ENCODE data around the gene ZNF554. TPM values are rescaled to one million over a fixed set of nuclear protein-coding genes. Genes with fewer than 3 reads are reported as not detected.
"Not testable (repeated sequence)": the region's sequence is repeated elsewhere in the genome, so short reads cannot be mapped to it uniquely, and the experiment has no call there.

Gene ZNF554
- total RNA-seq, 2 experiments from 2014 or later: 3.5 to 3.6 TPM

DNA sequence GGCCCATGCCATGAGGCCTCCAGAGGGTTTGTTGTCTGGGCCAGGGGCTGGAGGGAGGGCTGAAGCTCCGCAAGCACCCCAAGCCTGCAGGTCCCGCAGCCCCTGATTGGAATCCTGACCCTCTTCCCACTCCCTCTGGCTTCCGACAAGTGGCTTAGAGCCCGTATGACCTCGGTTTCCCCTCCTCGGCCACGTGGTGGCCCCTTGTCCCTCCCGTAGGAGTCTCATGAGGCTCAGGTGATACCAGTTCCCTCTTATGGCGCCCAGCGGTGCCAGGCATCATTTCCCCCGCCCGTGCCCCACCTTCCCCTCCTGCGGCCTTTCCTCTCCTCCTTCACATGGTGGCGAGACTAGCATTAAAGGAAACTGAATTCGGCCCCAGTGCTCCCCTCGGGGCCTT lies 28.2 kb upstream of the ZNF554 start:
- no peak overlapping the region for H3K4me3 ChIP-seq (ENCODE audit: low read length)
- Mint-ChIP-seq H3K9me3 (no peaks in the 10 kb centered on the region), H3K4me3 (no peak overlapping the region), H3K27me3 (no peaks in the 10 kb centered on the region), H3K27ac (no peak overlapping the region), H3K4me1 (ENCODE audit: low read depth) (peaks cover 7% of the 10 kb centered on the region), H3K36me3 (ENCODE audit: low read depth) (peaks cover 20% of the 10 kb centered on the region)
- no peaks in the 10 kb centered on the region for H3K27me3 ChIP-seq (ENCODE audit: control insufficient read depth in 1 of 2, insufficient read depth in 2 of 2, low read length in 2 of 2)
- no peak for DNase-seq
- no peak overlapping the region for H3K27ac ChIP-seq (ENCODE audit: low read depth in 1 of 2, low read length in 2 of 2)
- peaks cover 12% of the 10 kb centered on the region for H3K36me3 ChIP-seq (ENCODE audit: insufficient read depth, low read length)
- H3K4me1 ChIP-seq (ENCODE audit: insufficient read depth, low read length): peaks cover 1% of the 10 kb centered on the region
- intact Hi-C loops (cut with DNase I, micrococcal nuclease): loop anchor here in 1 of 2 experiments (10.0 kb wide), 1 partner anchor 323 kb away; no protein-coding TSS in a partner anchor
- POLR2A ChIA-PET: no interaction called here
- TF ChIP-seq, protein P1, sequence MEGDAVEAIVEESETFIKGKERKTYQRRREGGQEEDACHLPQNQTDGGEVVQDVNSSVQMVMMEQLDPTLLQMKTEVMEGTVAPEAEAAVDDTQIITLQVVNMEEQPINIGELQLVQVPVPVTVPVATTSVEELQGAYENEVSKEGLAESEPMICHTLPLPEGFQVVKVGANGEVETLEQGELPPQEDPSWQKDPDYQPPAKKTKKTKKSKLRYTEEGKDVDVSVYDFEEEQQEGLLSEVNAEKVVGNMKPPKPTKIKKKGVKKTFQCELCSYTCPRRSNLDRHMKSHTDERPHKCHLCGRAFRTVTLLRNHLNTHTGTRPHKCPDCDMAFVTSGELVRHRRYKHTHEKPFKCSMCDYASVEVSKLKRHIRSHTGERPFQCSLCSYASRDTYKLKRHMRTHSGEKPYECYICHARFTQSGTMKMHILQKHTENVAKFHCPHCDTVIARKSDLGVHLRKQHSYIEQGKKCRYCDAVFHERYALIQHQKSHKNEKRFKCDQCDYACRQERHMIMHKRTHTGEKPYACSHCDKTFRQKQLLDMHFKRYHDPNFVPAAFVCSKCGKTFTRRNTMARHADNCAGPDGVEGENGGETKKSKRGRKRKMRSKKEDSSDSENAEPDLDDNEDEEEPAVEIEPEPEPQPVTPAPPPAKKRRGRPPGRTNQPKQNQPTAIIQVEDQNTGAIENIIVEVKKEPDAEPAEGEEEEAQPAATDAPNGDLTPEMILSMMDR (IDR thresholded peaks at IDR 0.05): no peak
- ATAC-seq (ENCODE audit: poor library complexity): no peak
- H3K9me3 ChIP-seq (ENCODE audit: control insufficient read depth in 1 of 2, insufficient read depth in 1 of 2, low read length in 2 of 2): no peaks in the 10 kb centered on the region
- CTCF ChIA-PET: no interaction called here

DNA sequence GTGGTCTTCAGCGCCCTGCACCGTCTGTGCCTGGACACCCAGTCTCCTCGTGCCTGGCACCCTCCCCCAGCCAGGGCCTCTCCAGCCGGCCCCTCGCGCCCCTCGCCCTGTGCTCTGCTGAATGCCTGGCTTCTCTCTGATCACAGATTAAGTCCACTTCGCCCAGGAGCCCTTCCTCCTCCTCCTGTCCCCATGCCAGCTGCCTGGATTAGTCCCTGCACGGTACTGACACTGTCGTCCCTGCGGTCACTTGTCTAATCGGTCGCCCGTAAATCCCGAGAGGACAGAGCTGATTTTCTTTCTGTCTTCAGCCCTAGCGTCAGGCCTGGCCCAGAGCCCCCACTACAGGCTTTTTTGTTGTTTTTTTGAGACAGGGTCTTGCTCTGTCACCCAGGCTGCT lies 27.8 kb upstream of the ZNF554 start:
- no peak overlapping the region for H3K27ac Mint-ChIP-seq
- Histone ChIP-seq H3K27me3 (ENCODE audit: control insufficient read depth in 1 of 2, insufficient read depth in 2 of 2, low read length in 2 of 2) (no peaks in the 10 kb centered on the region), H3K36me3 (ENCODE audit: insufficient read depth, low read length) (peaks cover 16% of the 10 kb centered on the region), H3K4me1 (ENCODE audit: insufficient read depth, low read length) (no peaks in the 10 kb centered on the region), H3K4me3 (ENCODE audit: low read length) (no peak overlapping the region), H3K27ac (ENCODE audit: low read depth in 1 of 2, low read length in 2 of 2) (no peak overlapping the region), H3K9me3 (ENCODE audit: control insufficient read depth in 1 of 2, insufficient read depth in 1 of 2, low read length in 2 of 2) (no peaks in the 10 kb centered on the region)
- no peak overlapping the region for H3K4me3 Mint-ChIP-seq
- peaks cover 7% of the 10 kb centered on the region for H3K4me1 Mint-ChIP-seq (ENCODE audit: low read depth)
- intact Hi-C loops (cut with DNase I, micrococcal nuclease): loop anchor here in 1 of 2 experiments (10.0 kb wide), 1 partner anchor 323 kb away; no protein-coding TSS in a partner anchor
- TF ChIP-seq, protein P1 (IDR thresholded peaks at IDR 0.05): no peak
- ATAC-seq (ENCODE audit: poor library complexity): no peak
- ChIA-PET POLR2A (no interaction called here), CTCF (no interaction called here)
- no peak for DNase-seq
- no peaks in the 10 kb centered on the region for H3K27me3 Mint-ChIP-seq
- no peaks in the 10 kb centered on the region for H3K9me3 Mint-ChIP-seq
- peaks cover 22% of the 10 kb centered on the region for H3K36me3 Mint-ChIP-seq (ENCODE audit: low read depth)

DNA sequence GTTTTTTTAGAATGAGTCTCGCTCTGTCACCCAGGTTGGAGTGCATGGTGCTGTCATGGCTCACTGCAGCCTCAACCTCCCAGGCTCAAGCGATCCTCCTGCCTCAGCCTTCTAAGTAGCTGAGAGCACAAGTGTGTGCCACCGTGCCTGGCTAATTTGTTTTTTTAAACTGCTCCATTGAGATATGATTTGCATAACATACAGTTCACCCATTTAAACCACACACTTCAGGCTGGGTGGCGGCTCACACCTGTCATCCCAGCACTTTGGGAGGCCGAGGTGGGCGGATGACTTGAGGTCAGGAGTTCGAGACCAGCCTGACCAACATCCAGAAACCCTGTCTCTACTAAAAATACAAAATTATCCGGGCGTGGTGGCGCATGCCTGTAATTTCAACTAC lies 27.0 kb upstream of the ZNF554 start:
- H3K27ac ChIP-seq (ENCODE audit: low read depth in 1 of 2, low read length in 2 of 2); ATAC-seq (ENCODE audit: poor library complexity); H3K4me3 ChIP-seq (ENCODE audit: low read length); H3K9me3 Mint-ChIP-seq; H3K4me3 Mint-ChIP-seq; H3K9me3 ChIP-seq (ENCODE audit: control insufficient read depth in 1 of 2, insufficient read depth in 1 of 2, low read length in 2 of 2); H3K27me3 Mint-ChIP-seq; H3K4me1 ChIP-seq (ENCODE audit: insufficient read depth, low read length); CTCF ChIA-PET; H3K4me1 Mint-ChIP-seq (ENCODE audit: low read depth); H3K27me3 ChIP-seq (ENCODE audit: control insufficient read depth in 1 of 2, insufficient read depth in 2 of 2, low read length in 2 of 2); DNase-seq; POLR2A ChIA-PET; H3K27ac Mint-ChIP-seq: not testable (repeated sequence)
- peaks cover 23% of the 10 kb centered on the region for H3K36me3 ChIP-seq (ENCODE audit: insufficient read depth, low read length)
- intact Hi-C loops (cut with DNase I, micrococcal nuclease): loop anchor here in 1 of 2 experiments (10.0 kb wide), 1 partner anchor 322 kb away; no protein-coding TSS in a partner anchor
- peaks cover 30% of the 10 kb centered on the region for H3K36me3 Mint-ChIP-seq (ENCODE audit: low read depth)

DNA sequence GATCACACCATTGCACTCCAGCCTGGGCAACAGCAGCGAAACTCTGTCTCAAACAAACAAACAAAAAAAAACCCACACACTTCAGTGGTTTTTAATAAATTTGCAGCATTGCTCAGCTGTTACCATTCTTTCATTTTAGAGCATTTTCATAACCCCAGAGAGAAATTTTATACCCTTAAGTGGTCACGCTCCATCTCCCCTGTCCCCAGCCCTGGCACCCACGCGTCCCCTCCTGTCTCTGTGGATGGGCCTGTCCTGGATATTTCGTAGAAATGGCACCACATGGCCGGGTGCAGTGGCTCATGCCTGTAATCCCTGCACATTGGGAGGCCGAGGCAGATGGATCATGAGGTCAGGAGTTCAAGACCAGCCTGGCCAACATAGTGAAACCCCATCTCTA lies 26.5 kb upstream of the ZNF554 start:
- Histone ChIP-seq H3K9me3 (ENCODE audit: control insufficient read depth in 1 of 2, insufficient read depth in 1 of 2, low read length in 2 of 2) (no peaks in the 10 kb centered on the region), H3K27ac (ENCODE audit: low read depth in 1 of 2, low read length in 2 of 2) (no peak overlapping the region), H3K4me3 (ENCODE audit: low read length) (no peak overlapping the region), H3K27me3 (ENCODE audit: control insufficient read depth in 1 of 2, insufficient read depth in 2 of 2, low read length in 2 of 2) (no peaks in the 10 kb centered on the region), H3K4me1 (ENCODE audit: insufficient read depth, low read length) (no peaks in the 10 kb centered on the region), H3K36me3 (ENCODE audit: insufficient read depth, low read length) (peaks cover 24% of the 10 kb centered on the region)
- Mint-ChIP-seq H3K27me3 (no peaks in the 10 kb centered on the region), H3K4me1 (ENCODE audit: low read depth) (no peaks in the 10 kb centered on the region), H3K36me3 (ENCODE audit: low read depth) (peaks cover 31% of the 10 kb centered on the region), H3K4me3 (no peak overlapping the region), H3K9me3 (no peaks in the 10 kb centered on the region), H3K27ac (no peak overlapping the region)
- intact Hi-C loops (cut with DNase I, micrococcal nuclease): loop anchor here in 1 of 2 experiments (10.0 kb wide), 1 partner anchor 322 kb away; no protein-coding TSS in a partner anchor
- DNase-seq: no peak
- ATAC-seq (ENCODE audit: poor library complexity): no peak
- ChIA-PET CTCF (no interaction called here), POLR2A (no interaction called here)
- TF ChIP-seq, protein P1 (IDR thresholded peaks at IDR 0.05): no peak
